ENCODE results near the gene TDRD1.

TDRD1 gene

GRCh38 chr10:114256822-114257221 lies 77.7 kb downstream of the TDRD1 start:
- TF ChIP-seq SIN3A (IDR thresholded peaks at IDR 0.05; ENCODE audit: borderline replicate concordance, insufficient read depth, low read length): no peak
- TF ChIP-seq TAF1 (IDR thresholded peaks at IDR 0.05; ENCODE audit: borderline replicate concordance, insufficient read depth, low read length): no peak
- no peak for TF ChIP-seq FOXP2 (optimal IDR thresholded peaks at IDR 0.05; ENCODE audit: borderline replicate concordance, extremely low read depth, extremely low read length, insufficient read depth)
- no peak for TF ChIP-seq POLR2AphosphoS5 (IDR thresholded peaks at IDR 0.05; ENCODE audit: low read depth, low read length)
- TF ChIP-seq REST (IDR thresholded peaks at IDR 0.05; ENCODE audit: insufficient read depth in 1 of 2, low read depth in 2 of 2, low read length in 2 of 2): no peak

GRCh38 chr10:114257498-114257897 lies 78.3 kb downstream of the TDRD1 start:
- no peak for TF ChIP-seq POLR2AphosphoS5 (IDR thresholded peaks at IDR 0.05; ENCODE audit: low read depth, low read length)
- no peak for TF ChIP-seq TAF1 (IDR thresholded peaks at IDR 0.05; ENCODE audit: borderline replicate concordance, insufficient read depth, low read length)
- TF ChIP-seq REST (IDR thresholded peaks at IDR 0.05; ENCODE audit: insufficient read depth in 1 of 2, low read depth in 2 of 2, low read length in 2 of 2): no peak
- no peak for TF ChIP-seq FOXP2 (optimal IDR thresholded peaks at IDR 0.05; ENCODE audit: borderline replicate concordance, extremely low read depth, extremely low read length, insufficient read depth)
- TF ChIP-seq SIN3A (IDR thresholded peaks at IDR 0.05; ENCODE audit: borderline replicate concordance, insufficient read depth, low read length): no peak

DNA sequence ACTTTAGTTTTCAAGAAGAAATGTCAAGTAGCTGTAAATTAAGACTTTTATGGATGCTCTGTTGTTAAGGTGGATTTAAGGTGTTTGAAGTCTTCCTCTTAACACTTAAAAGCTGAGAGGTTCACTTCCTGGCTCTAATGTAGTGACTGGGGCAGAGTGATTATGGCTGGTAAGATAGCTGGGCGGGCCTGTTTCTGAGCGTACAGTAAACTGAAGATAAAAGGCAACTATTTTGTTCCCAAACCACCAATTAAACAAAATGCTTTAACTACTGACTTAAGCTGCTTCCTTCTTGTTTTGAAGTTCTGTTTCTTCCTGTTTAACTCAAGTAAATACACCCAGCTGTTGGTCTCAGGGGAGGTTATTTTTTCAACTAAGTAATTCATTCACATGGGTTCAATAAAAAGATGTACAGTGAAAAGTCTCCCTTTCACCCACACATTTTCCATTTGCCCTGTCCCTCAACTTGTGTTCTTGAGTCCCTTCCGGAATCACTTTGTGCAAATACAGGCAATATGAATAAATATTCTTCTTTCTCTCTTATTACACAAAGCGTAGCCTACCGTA lies 79.2 kb downstream of the TDRD1 start:
- no peak for TF ChIP-seq SIN3A (IDR thresholded peaks at IDR 0.05; ENCODE audit: borderline replicate concordance, insufficient read depth, low read length)
- no peak for TF ChIP-seq FOXP2 (optimal IDR thresholded peaks at IDR 0.05; ENCODE audit: borderline replicate concordance, extremely low read depth, extremely low read length, insufficient read depth)
- no peak for TF ChIP-seq TAF1 (IDR thresholded peaks at IDR 0.05; ENCODE audit: borderline replicate concordance, insufficient read depth, low read length)
- TF ChIP-seq REST (IDR thresholded peaks at IDR 0.05; ENCODE audit: insufficient read depth in 1 of 2, low read depth in 2 of 2, low read length in 2 of 2): no peak
- TF ChIP-seq POLR2AphosphoS5 (IDR thresholded peaks at IDR 0.05; ENCODE audit: low read depth, low read length): no peak

- TF ChIP-seq POLR2AphosphoS5 (IDR thresholded peaks at IDR 0.05; ENCODE audit: low read depth, low read length) (no peak), TAF1 (IDR thresholded peaks at IDR 0.05; ENCODE audit: borderline replicate concordance, insufficient read depth, low read length) (no peak), REST (IDR thresholded peaks at IDR 0.05; ENCODE audit: insufficient read depth in 1 of 2, low read depth in 2 of 2, low read length in 2 of 2) (no peak), SIN3A (IDR thresholded peaks at IDR 0.05; ENCODE audit: borderline replicate concordance, insufficient read depth, low read length) (no peak), FOXP2 (optimal IDR thresholded peaks at IDR 0.05; ENCODE audit: borderline replicate concordance, extremely low read depth, extremely low read length, insufficient read depth) (no peak)
These were observed 80.7 kb downstream of the TDRD1 start for GRCh38 chr10:114259824-114260223.

All from PFSK-1 (cell line).